G401 (cell line): ENCODE measurements around the gene KIF7. TPM values are rescaled to one million over a fixed set of nuclear protein-coding genes. Genes with fewer than 3 reads are reported as not detected.
"Not testable (repeated sequence)": the region's sequence is repeated elsewhere in the genome, so short reads cannot be mapped to it uniquely, and the experiment has no call there.

ENCODE experiments used
- DNase-seq: peaks from one replicate; pipeline ENCODE4 v3.0.0-alpha.2; 2015; ENCODE audit warnings: low spot score
- in situ Hi-C: cut with HindIII; loops from 2 replicates; pipeline ENCODE4 v1.10.0; 2016; ENCODE audit warnings: low sequenced_read_pairs, mixed read lengths
- total RNA-seq: library from RNA; depleted of rRNA; stranded (reverse); fragments of >200 nt; shearing (Covaris generic); gene quantifications from 2 replicates; pipeline ENCODE4 v1.2.3, GENCODE V29; 2014

The KIF7 gene
- total RNA-seq, 1 experiment from 2014 or later = 21.5 TPM

- DNase-seq = no peak
- in situ Hi-C loops = no loop called here
Observed at GRCh38 chr15:89629829-89630228, 25.4 kb downstream of the KIF7 start.

GRCh38 chr15:89628806-89629715 is 26.2 kb downstream of the KIF7 start:
- in situ Hi-C loops = no loop called here

GRCh38 chr15:89628301-89628700 is 27.0 kb downstream of the KIF7 start:
- in situ Hi-C loops = no loop called here
- DNase-seq = no peak

More at GRCh38 chr15:89628806-89629715, 26.2 kb downstream of the KIF7 start:
- no peak for DNase-seq

- in situ Hi-C loops = no loop called here
- DNase-seq = no peak
Observed at GRCh38 chr15:89627256-89627970, 27.9 kb downstream of the KIF7 start.

- DNase-seq = no peak
- in situ Hi-C loops = no loop called here
Observed at GRCh38 chr15:89625716-89626115, 29.6 kb downstream of the KIF7 start.

- in situ Hi-C loops = no loop called here
- no peak for DNase-seq
Observed at GRCh38 chr15:89623165-89623564, 32.1 kb downstream of the KIF7 start.

- no peak for DNase-seq
- in situ Hi-C loops = no loop called here
Observed at GRCh38 chr15:89621547-89621946, 33.7 kb downstream of the KIF7 start.

GRCh38 chr15:89616228-89616627 is 39.0 kb downstream of the KIF7 start:
- DNase-seq = no peak
- in situ Hi-C loops = no loop called here

GRCh38 chr15:89615135-89615534 is 40.1 kb downstream of the KIF7 start:
- in situ Hi-C loops = no loop called here

GRCh38 chr15:89614164-89614563 is 41.1 kb downstream of the KIF7 start:
- in situ Hi-C loops = no loop called here
- no peak for DNase-seq

More at GRCh38 chr15:89615135-89615534, 40.1 kb downstream of the KIF7 start:
- no peak for DNase-seq

GRCh38 chr15:89613031-89613430 is 42.2 kb downstream of the KIF7 start:
- in situ Hi-C loops = no loop called here
- no peak for DNase-seq

GRCh38 chr15:89611317-89611716 is 44.0 kb downstream of the KIF7 start:
- DNase-seq = no peak
- in situ Hi-C loops = no loop called here

- no peak for DNase-seq
- in situ Hi-C loops = no loop called here
Observed at GRCh38 chr15:89599021-89599420, 56.2 kb downstream of the KIF7 start.

- in situ Hi-C loops = no loop called here
- no peak for DNase-seq
Observed at GRCh38 chr15:89593018-89593417, 62.2 kb downstream of the KIF7 start.

GRCh38 chr15:89591834-89592233 is 63.4 kb downstream of the KIF7 start:
- in situ Hi-C loops = no loop called here
- DNase-seq = no peak

- DNase-seq = no peak
- in situ Hi-C loops = no loop called here
Observed at GRCh38 chr15:89587955-89588354, 67.3 kb downstream of the KIF7 start.

- no peak for DNase-seq
- in situ Hi-C loops = no loop called here
Observed at GRCh38 chr15:89586651-89587050, 68.6 kb downstream of the KIF7 start.

- DNase-seq, in situ Hi-C loops: not testable (repeated sequence)
Observed at GRCh38 chr15:89580747-89581146, 74.5 kb downstream of the KIF7 start.

GRCh38 chr15:89578146-89578545 is 77.1 kb downstream of the KIF7 start:
- in situ Hi-C loops = no loop called here
- no peak for DNase-seq
